Pulmonary artery endothelial cell (primary cell): ENCODE measurements around the gene SLIT3. TPM values are rescaled to one million over a fixed set of nuclear protein-coding genes. Genes with fewer than 3 reads are reported as not detected.

ENCODE experiments used
- DNase-seq: peaks from one replicate; pipeline ENCODE4 v3.0.0-alpha.2; 2011; ENCODE audit warnings: low read depth, low spot score
- total RNA-seq: library from RNA; depleted of rRNA; stranded (reverse); fragments of >200 nt; gene quantifications from 2 replicates; pipeline ENCODE4 v1.2.3, GENCODE V29; 2014

Gene SLIT3
- total RNA-seq, 1 donor from 2014 or later = 0.99 TPM

GRCh38 chr5:169084775-169085174, 216.2 kb downstream of the SLIT3 start:
- DNase-seq = no peak

- DNase-seq = no peak
Measured at GRCh38 chr5:169083394-169084018, 217.4 kb downstream of the SLIT3 start.

- no peak for DNase-seq
Measured at GRCh38 chr5:169081000-169081724, 219.8 kb downstream of the SLIT3 start.

- no peak for DNase-seq
Measured at GRCh38 chr5:169080448-169080911, 220.5 kb downstream of the SLIT3 start.

- no peak for DNase-seq
Measured at GRCh38 chr5:169079697-169080096, 221.2 kb downstream of the SLIT3 start.

- no peak for DNase-seq
Measured at GRCh38 chr5:169074839-169075238, 226.1 kb downstream of the SLIT3 start.

GRCh38 chr5:169072233-169072632, 228.7 kb downstream of the SLIT3 start:
- no peak for DNase-seq

GRCh38 chr5:169070413-169070812, 230.5 kb downstream of the SLIT3 start:
- DNase-seq = no peak

- DNase-seq = no peak
Measured at GRCh38 chr5:169067751-169068173, 233.2 kb downstream of the SLIT3 start.

- DNase-seq = no peak
Measured at GRCh38 chr5:169065400-169065799, 235.5 kb downstream of the SLIT3 start.

GRCh38 chr5:169064093-169064492, 236.8 kb downstream of the SLIT3 start:
- DNase-seq = no peak

- no peak for DNase-seq
Measured at GRCh38 chr5:169063316-169063953, 237.5 kb downstream of the SLIT3 start.

- DNase-seq = no peak
Measured at GRCh38 chr5:169062690-169063089, 238.2 kb downstream of the SLIT3 start.

GRCh38 chr5:169054506-169054905, 246.4 kb downstream of the SLIT3 start:
- DNase-seq = no peak

- DNase-seq = no peak
Measured at GRCh38 chr5:169052207-169052606, 248.7 kb downstream of the SLIT3 start.

- no peak for DNase-seq
Measured at GRCh38 chr5:169051351-169051750, 249.6 kb downstream of the SLIT3 start.

- no peak for DNase-seq
Measured at GRCh38 chr5:169050636-169051035, 250.3 kb downstream of the SLIT3 start.

GRCh38 chr5:169050146-169050571, 250.8 kb downstream of the SLIT3 start:
- DNase-seq = no peak

- DNase-seq = no peak
Measured at GRCh38 chr5:169049712-169050111, 251.2 kb downstream of the SLIT3 start.

GRCh38 chr5:169048181-169049125, 252.5 kb downstream of the SLIT3 start:
- no peak for DNase-seq

- no peak for DNase-seq
Measured at GRCh38 chr5:169044962-169045361, 256.0 kb downstream of the SLIT3 start.
